Right atrium auricular region (tissue), 2 donors: ENCODE results near the gene PDE4D. TPM values are rescaled to one million over a fixed set of nuclear protein-coding genes. Genes with fewer than 3 reads are reported as not detected.

Experiments used
- DNase-seq: peaks from one replicate; pipeline ENCODE4 v3.0.0-alpha.2; 2019; ENCODE audit warnings: low spot score
- H3K27ac ChIP-seq, 2 donors: fragments of 200-600 bp; sonication (generic); 1 replicate in 1 of 2; 2 replicates in 1 of 2; pipeline ENCODE4 v1.5.1; 2016 to 2019
- H3K27me3 ChIP-seq, 2 donors: fragments of 200-600 bp; sonication (generic); one replicate each; pipeline versions ENCODE4 v1.5.1 to v1.6.0; 2017 to 2019
- H3K36me3 ChIP-seq: fragments of 200-600 bp; sonication (generic); one replicate; pipeline ENCODE4 v1.5.1; 2016
- H3K4me1 ChIP-seq, 2 donors: fragments of 200-600 bp; sonication (generic); one replicate each; pipeline versions ENCODE4 v1.5.1 to v1.6.0; 2017 to 2019
- H3K4me3 ChIP-seq, 2 donors: fragments of 200-600 bp; sonication (generic); 1 replicate in 1 of 2; 2 replicates in 1 of 2; pipeline ENCODE4 v1.5.1; 2017 to 2019; ENCODE audit warnings: mild to moderate bottlenecking in 1 of 2, moderate library complexity in 1 of 2
- H3K9me3 ChIP-seq, 2 donors: fragments of 200-600 bp; sonication (generic); one replicate each; pipeline ENCODE4 v1.5.1; 2019
- CTCF ChIP-seq, 2 donors: fragments of 200-600 bp; sonication (generic); IDR thresholded peaks; one replicate each; pipeline ENCODE4 v1.5.1; 2019; ENCODE audit warnings: antibody characterized with exemption in 2 of 2
- total RNA-seq, 2 donors: library from RNA; depleted of rRNA; stranded (reverse); fragments of >200 nt; gene quantifications; one replicate each; pipeline ENCODE4 v1.1.0, GENCODE V29; 2016

The PDE4D gene
- total RNA-seq, 2 donors from 2014 or later, result 43.3 to 44.0 TPM

- H3K9me3 ChIP-seq, result no peaks in the 10 kb centered on the region
- H3K36me3 ChIP-seq, result no peaks in the 10 kb centered on the region
- no peak overlapping the region for H3K4me3 ChIP-seq
- H3K27me3 ChIP-seq, result no peaks in the 10 kb centered on the region
- no peak for TF ChIP-seq CTCF (IDR thresholded peaks at IDR 0.05)
- peaks cover 0 to 29% of the 10 kb centered on the region in 2 donors for H3K4me1 ChIP-seq
- DNase-seq, result no peak
- peak overlapping the region in 1 of 2 donors; percentile 39 for H3K27ac ChIP-seq
These were observed 635.8 kb downstream of the PDE4D start for GRCh38 chr5:59257488-59258400.

GRCh38 chr5:59256331-59256730, 637.2 kb downstream of the PDE4D start:
- H3K9me3 ChIP-seq, result peaks cover 0 to under 1% of the 10 kb centered on the region in 2 donors
- no peaks in the 10 kb centered on the region for H3K36me3 ChIP-seq
- H3K27ac ChIP-seq, result no peak overlapping the region
- H3K27me3 ChIP-seq, result no peaks in the 10 kb centered on the region
- DNase-seq, result no peak
- H3K4me3 ChIP-seq, result no peak overlapping the region
- no peak for TF ChIP-seq CTCF (IDR thresholded peaks at IDR 0.05)
- peaks cover 0 to 25% of the 10 kb centered on the region in 2 donors for H3K4me1 ChIP-seq

- Histone ChIP-seq H3K4me1 (peaks cover 0 to 16% of the 10 kb centered on the region in 2 donors), H3K9me3 (peaks cover 0 to 2% of the 10 kb centered on the region in 2 donors), H3K27me3 (no peaks in the 10 kb centered on the region), H3K4me3 (no peak overlapping the region), H3K36me3 (no peaks in the 10 kb centered on the region), H3K27ac (no peak overlapping the region)
- no peak for DNase-seq
- no peak for TF ChIP-seq CTCF (IDR thresholded peaks at IDR 0.05)
These were observed 639.4 kb downstream of the PDE4D start for GRCh38 chr5:59254055-59254687.

- Histone ChIP-seq H3K36me3 (no peaks in the 10 kb centered on the region), H3K27ac (no peak overlapping the region), H3K27me3 (no peaks in the 10 kb centered on the region), H3K9me3 (peaks cover 0 to 2% of the 10 kb centered on the region in 2 donors), H3K4me3 (no peak overlapping the region), H3K4me1 (peaks cover 0 to 15% of the 10 kb centered on the region in 2 donors)
- no peak for TF ChIP-seq CTCF (IDR thresholded peaks at IDR 0.05)
- no peak for DNase-seq
These were observed 639.9 kb downstream of the PDE4D start for GRCh38 chr5:59253625-59254024.

GRCh38 chr5:59251627-59252026, 641.9 kb downstream of the PDE4D start:
- Histone ChIP-seq H3K4me3 (no peak overlapping the region), H3K36me3 (no peaks in the 10 kb centered on the region), H3K9me3 (peaks cover 0 to 2% of the 10 kb centered on the region in 2 donors), H3K4me1 (peaks cover 0 to 8% of the 10 kb centered on the region in 2 donors), H3K27me3 (no peaks in the 10 kb centered on the region), H3K27ac (no peak overlapping the region)
- no peak for TF ChIP-seq CTCF (IDR thresholded peaks at IDR 0.05)
- DNase-seq, result no peak
